NB4 (cell line): Measurements from ENCODE around the gene SPON1.

Experiments used
- DNase-seq: peaks from one replicate; pipeline ENCODE4 v3.0.0; 2010; ENCODE audit warnings: low read depth
- H3K4me3 ChIP-seq: one replicate; pipeline ENCODE4 v1.5.1; 2011; ENCODE audit warnings: mild to moderate bottlenecking, low read depth, low read length, moderate library complexity
- MYC ChIP-seq: IDR thresholded peaks from 2 replicates; pipeline ENCODE4 v1.6.1; 2011; ENCODE audit warnings: low read depth, low read length
- POLR2A ChIP-seq: IDR thresholded peaks from 2 replicates; pipeline ENCODE4 v1.6.1; 2011; ENCODE audit warnings: mild to moderate bottlenecking; ENCODE audit not compliant: insufficient read length; ENCODE audit errors: extremely low read depth
- TF ChIP-seq, protein P1 (sequence below): IDR thresholded peaks from one replicate; pipeline ENCODE4 v1.5.1; 2012; ENCODE audit warnings: low read depth, low read length
- TF ChIP-seq, protein P2 (sequence below): IDR thresholded peaks from 2 replicates; pipeline ENCODE4 v1.6.1; 2011; ENCODE audit warnings: low read depth, low read length

Gene SPON1

DNA sequence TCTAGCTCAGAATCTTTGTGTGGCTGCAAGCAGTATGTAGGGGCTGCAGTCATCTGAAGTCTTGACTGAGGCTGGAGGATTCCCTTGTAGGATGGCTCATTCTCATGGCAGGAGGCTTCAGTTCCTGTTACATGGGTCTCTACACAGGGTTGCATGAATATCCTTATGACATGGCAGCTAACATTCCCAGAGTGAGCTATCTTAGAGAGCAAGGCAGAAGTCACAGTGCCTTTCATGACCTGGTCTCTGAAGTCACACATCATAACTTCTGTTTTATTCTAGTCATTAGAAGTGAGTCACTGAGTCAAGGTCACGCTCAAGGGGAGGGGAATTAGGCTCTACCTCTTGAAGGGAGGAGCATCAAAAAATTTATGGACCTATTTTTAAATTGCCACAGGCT is 10.3 kb upstream of the SPON1 start:
- H3K4me3 ChIP-seq = no peak overlapping the region
- TF ChIP-seq, protein P1, sequence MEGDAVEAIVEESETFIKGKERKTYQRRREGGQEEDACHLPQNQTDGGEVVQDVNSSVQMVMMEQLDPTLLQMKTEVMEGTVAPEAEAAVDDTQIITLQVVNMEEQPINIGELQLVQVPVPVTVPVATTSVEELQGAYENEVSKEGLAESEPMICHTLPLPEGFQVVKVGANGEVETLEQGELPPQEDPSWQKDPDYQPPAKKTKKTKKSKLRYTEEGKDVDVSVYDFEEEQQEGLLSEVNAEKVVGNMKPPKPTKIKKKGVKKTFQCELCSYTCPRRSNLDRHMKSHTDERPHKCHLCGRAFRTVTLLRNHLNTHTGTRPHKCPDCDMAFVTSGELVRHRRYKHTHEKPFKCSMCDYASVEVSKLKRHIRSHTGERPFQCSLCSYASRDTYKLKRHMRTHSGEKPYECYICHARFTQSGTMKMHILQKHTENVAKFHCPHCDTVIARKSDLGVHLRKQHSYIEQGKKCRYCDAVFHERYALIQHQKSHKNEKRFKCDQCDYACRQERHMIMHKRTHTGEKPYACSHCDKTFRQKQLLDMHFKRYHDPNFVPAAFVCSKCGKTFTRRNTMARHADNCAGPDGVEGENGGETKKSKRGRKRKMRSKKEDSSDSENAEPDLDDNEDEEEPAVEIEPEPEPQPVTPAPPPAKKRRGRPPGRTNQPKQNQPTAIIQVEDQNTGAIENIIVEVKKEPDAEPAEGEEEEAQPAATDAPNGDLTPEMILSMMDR = no peak
- TF ChIP-seq POLR2A (no peak), MYC (no peak)
- DNase-seq = no peak

DNA sequence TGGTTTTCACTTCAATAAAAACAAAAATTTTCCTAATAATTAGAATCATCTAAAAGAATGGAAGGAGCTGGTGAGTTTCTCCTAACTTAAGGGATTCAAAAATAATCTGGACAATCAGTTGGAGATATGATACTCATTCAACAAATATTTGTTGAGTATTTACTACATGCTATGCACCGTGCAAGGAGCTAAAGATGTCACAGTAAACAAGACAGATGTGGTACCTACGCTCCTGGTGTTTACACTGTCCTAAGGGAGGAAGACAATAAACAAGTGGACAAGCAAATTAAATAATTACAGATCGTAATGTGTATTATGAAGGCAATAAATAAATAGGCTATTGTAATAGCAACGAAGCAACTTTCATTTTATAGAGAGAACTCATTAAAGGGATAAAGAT is 9.9 kb upstream of the SPON1 start:
- TF ChIP-seq, protein P1 = no peak
- no peak overlapping the region for H3K4me3 ChIP-seq
- no peak for DNase-seq

DNA sequence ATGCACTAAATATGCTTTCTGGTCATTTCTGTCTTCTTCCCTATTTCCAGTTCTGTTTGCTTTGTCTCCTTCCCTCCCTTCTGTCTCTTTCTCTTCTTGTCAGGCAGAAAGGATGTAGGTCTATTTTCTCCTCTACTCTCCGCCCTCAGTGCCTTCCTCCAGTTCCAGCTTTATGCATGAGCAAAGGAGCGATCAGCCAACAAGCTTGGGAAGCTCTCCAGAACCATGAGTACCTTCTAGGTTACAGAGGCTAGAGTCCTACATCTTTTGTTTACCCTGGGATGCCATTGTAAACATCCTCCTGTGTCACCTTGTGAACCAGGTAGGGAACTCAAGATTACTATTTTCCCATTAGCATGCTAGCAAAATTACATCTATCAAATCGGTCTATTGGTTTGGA is 7.9 kb upstream of the SPON1 start:
- TF ChIP-seq POLR2A (no peak), MYC (no peak)
- TF ChIP-seq, protein P1 = no peak
- TF ChIP-seq, protein P2, sequence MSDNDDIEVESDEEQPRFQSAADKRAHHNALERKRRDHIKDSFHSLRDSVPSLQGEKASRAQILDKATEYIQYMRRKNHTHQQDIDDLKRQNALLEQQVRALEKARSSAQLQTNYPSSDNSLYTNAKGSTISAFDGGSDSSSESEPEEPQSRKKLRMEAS = no peak
- H3K4me3 ChIP-seq = no peak overlapping the region
- no peak for DNase-seq

DNA sequence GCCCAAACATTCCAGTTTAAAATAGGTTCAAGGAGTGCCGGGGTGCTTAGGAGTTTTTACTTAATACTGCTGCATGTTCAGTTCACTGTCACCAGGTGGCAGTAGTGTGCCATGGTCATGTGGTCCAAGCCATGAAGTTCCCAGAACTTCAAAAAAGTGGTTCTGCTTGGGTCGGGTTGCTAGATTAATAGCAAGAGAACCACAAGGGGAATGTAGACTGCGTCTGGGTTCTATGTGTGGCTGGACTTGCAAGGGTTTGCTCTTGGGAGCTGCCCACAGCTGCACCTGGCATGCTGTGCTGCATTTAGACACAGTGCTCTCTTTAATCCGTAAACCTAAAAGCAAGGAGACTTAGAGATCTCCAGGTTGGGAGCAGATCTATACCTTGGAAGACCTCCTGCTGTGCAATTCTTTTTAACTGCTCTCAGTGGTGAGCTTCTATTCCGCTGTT is 6.5 kb upstream of the SPON1 start:
- TF ChIP-seq, protein P2 = peak; percentile 52
- TF ChIP-seq, protein P1 = peak; percentile 71
- no peak for TF ChIP-seq MYC
- DNase-seq = peak; percentile 58

DNA sequence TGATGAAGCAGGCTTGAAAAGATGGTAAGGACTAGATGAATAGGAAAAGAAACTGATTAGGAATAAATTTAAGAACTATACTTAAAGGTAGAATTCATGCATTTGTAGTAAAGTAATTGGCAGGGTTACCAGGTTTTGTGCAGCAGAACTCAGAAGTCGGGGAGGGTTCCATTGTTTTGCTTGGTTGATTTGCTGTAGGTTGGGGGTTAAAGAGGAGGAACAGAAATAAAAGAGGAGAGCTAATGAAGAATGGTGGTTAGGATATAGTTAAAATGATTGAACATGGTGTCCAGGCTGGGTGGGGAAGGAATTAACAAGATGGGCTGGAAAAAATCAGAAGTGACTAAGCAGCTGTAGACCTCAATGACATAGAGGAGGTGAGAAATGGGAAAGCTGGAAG is 5.5 kb upstream of the SPON1 start:
- no peak for DNase-seq
- TF ChIP-seq POLR2A = no peak
- TF ChIP-seq, protein P1 = no peak
- TF ChIP-seq, protein P2 = no peak
- TF ChIP-seq MYC = no peak
- no peak overlapping the region for H3K4me3 ChIP-seq

More for the DNA sequence above, 6.5 kb upstream of the SPON1 start:
- H3K4me3 ChIP-seq = no peak overlapping the region

DNA sequence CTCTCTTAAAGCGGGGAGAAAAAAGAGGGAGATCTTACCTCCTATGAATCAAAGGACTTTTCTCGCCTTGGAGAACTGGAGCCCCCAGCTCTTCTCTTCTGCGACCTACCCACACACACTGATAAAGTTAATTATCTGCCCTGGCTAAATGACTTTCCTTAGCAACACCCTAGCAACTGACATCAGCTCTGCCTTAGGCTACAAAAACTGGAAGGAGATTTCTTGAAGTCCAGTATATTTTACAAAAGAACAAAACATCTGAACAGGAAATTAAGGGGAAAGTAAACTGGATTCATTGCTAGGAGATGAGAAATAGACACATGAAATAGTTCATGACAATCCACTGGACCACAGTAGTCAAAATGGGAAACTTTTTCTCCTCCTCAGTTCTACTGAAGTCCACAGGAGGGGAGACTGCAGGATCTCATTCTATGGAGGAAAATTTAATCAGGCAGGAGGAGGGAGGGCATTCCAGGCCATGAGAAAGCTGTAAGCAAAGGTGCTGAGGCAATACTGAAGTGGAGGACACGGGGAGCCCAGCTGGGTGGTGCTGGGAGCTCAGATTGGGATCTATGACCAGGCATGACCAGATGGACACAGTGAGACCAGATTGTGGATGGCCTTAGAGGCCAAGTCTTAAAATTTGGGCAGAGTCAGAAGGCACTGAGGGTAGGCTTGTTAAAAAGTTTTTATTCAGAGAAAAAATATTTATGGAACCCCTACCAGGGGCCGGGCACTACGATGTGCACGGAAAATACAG is 3.7 kb upstream of the SPON1 start:
- DNase-seq = no peak
- TF ChIP-seq MYC (no peak), POLR2A (no peak)
- TF ChIP-seq, protein P1 = no peak
- TF ChIP-seq, protein P2 = no peak
- no peak overlapping the region for H3K4me3 ChIP-seq
